HepG2 (cell line): Measurements from ENCODE around the gene OVOL3. TPM values are rescaled to one million over a fixed set of nuclear protein-coding genes. Genes with fewer than 3 reads are reported as not detected.

Experiments used
- ATF4 ChIP-seq, 2 experiments: fragments of 450-650 bp in 1 of 2; sonication (generic) in 1 of 2; formaldehyde crosslinking; IDR thresholded peaks; 2 replicates each; pipeline versions ENCODE4 v1.5.0 to v1.8.0; 2020 to 2022; ENCODE audit warnings: mild to moderate bottlenecking in 1 of 2, missing genetic modification reagents in 1 of 2
- ATF7 ChIP-seq, 2 experiments: fragments of 450-650 bp in 1 of 2; sonication (generic) in 1 of 2; formaldehyde crosslinking in 1 of 2; IDR thresholded peaks; 2 replicates each; pipeline versions ENCODE4 v1.4.0 to v1.6.1; 2016 to 2020; ENCODE audit warnings: antibody characterized with exemption in 1 of 2, mild to moderate bottlenecking in 1 of 2, missing genetic modification reagents in 1 of 2
- DBP ChIP-seq: sonication (generic); formaldehyde crosslinking; IDR thresholded peaks from 2 replicates; pipeline ENCODE4 v1.4.0; 2020; ENCODE audit warnings: missing genetic modification reagents; ENCODE audit errors: not compliant biosample characterization
- DPF2 ChIP-seq: sonication (generic); formaldehyde crosslinking; IDR thresholded peaks from 2 replicates; pipeline ENCODE4 v1.4.0; 2020; ENCODE audit warnings: mild to moderate bottlenecking, low read depth, missing genetic modification reagents, borderline replicate concordance
- FOXC1 ChIP-seq: sonication (generic); formaldehyde crosslinking; IDR thresholded peaks from 2 replicates; pipeline ENCODE4 v1.8.0; 2022; ENCODE audit warnings: mild to moderate bottlenecking, missing genetic modification reagents, borderline replicate concordance
- HDAC2 ChIP-seq: sonication (generic); formaldehyde crosslinking; IDR thresholded peaks from 2 replicates; pipeline ENCODE4 v1.4.0; 2020; ENCODE audit warnings: missing genetic modification reagents
- NCOA2 ChIP-seq: sonication (generic); formaldehyde crosslinking; IDR thresholded peaks from 2 replicates; pipeline ENCODE4 v1.8.0; 2022; ENCODE audit warnings: inconsistent platforms
- PAXIP1 ChIP-seq: sonication (generic); formaldehyde crosslinking; conservative IDR thresholded peaks from 2 replicates; pipeline ENCODE4 v1.4.0; 2020; ENCODE audit warnings: mild to moderate bottlenecking, missing genetic modification reagents, moderate library complexity
- PLSCR1 ChIP-seq: sonication (generic); formaldehyde crosslinking; IDR thresholded peaks from 2 replicates; pipeline ENCODE4 v1.5.0; 2020; ENCODE audit warnings: missing genetic modification reagents, mild to moderate bottlenecking, borderline replicate concordance
- RFX3 ChIP-seq: IDR thresholded peaks from 2 replicates; pipeline ENCODE4 v1.6.1; 2016; ENCODE audit warnings: missing biosample characterization, missing genetic modification reagents
- ZBED4 ChIP-seq: sonication (generic); formaldehyde crosslinking; IDR thresholded peaks from 2 replicates; pipeline ENCODE4 v1.4.0; 2020; ENCODE audit warnings: missing genetic modification reagents, borderline replicate concordance
- ZNF18 ChIP-seq: sonication (generic); formaldehyde crosslinking; IDR thresholded peaks from 2 replicates; pipeline ENCODE4 v1.8.0; 2022; ENCODE audit warnings: mild to moderate bottlenecking, missing genetic modification reagents; ENCODE audit not compliant: insufficient replicate concordance
- ZNF234 ChIP-seq: sonication (generic); formaldehyde crosslinking; conservative IDR thresholded peaks from 2 replicates; pipeline ENCODE4 v1.5.1; 2020; ENCODE audit warnings: mild to moderate bottlenecking, missing genetic modification reagents
- ZNF577 ChIP-seq: sonication (generic); formaldehyde crosslinking; IDR thresholded peaks from 2 replicates; pipeline ENCODE4 v1.4.0; 2020; ENCODE audit warnings: mild to moderate bottlenecking, low read depth, missing genetic modification reagents, borderline replicate concordance
- polyA plus RNA-seq, 8 experiments: library from polyadenylated mRNA; depleted of rRNA in 3 of 8; stranded (reverse) in 7 of 8; unstranded in 1 of 8; fragments of >200 nt; fragmentation: Illumina TruSeq in 4 of 8; extraction: Trizol in 4 of 8; gene quantifications; 2 replicates each; pipeline versions ENCODE4 v1.2.1 to v1.2.3, GENCODE V29; 2011 to 2016; ENCODE audit warnings: low read depth in 4 of 8, missing spikeins in 1 of 8, mixed read lengths in 1 of 8; ENCODE audit not compliant: insufficient read depth in 1 of 8
- total RNA-seq, 5 experiments: library from RNA; depleted of rRNA; stranded (reverse); fragments of >200 nt; fragmentation: Illumina TruSeq; extraction: Trizol; gene quantifications; 2 replicates each; pipeline ENCODE4 v1.2.3, GENCODE V29; 2016; ENCODE audit warnings: low read depth in 1 of 5

OVOL3 gene
- total and polyA plus RNA-seq, 2 of the 13 experiments (the other 11 are each of a cell fraction or from before 2014, with no cell fraction given): not detected

- peak; percentile 64 for TF ChIP-seq DBP
- peak; percentile 72; the same call in 1 of the 2 replicates for TF ChIP-seq FOXC1 (CRISPR knock-in tag)
- TF ChIP-seq ZNF18 (CRISPR knock-in tag): peak; percentile 22
- TF ChIP-seq PLSCR1 (CRISPR knock-in tag): no peak
- no peak for TF ChIP-seq RFX3
- TF ChIP-seq ATF7 (IDR thresholded peaks at IDR 0.05): no peak
- no peak for TF ChIP-seq ATF7 (CRISPR knock-in tag; IDR thresholded peaks at IDR 0.05)
- TF ChIP-seq ATF4 (CRISPR knock-in tag; IDR thresholded peaks at IDR 0.05): peak in 1 of 2 experiments; percentile 23; a peak in 1 of 4 replicates
- TF ChIP-seq NCOA2 (CRISPR knock-in tag): peak; percentile 37; the same call in 1 of the 2 replicates
- 0 out of 2 replicates have a peak, but pooled peaks have one; percentile 26 for TF ChIP-seq PAXIP1 (CRISPR knock-in tag)
- TF ChIP-seq ZBED4 (CRISPR knock-in tag): peak; percentile 89
- no peak for TF ChIP-seq DPF2 (CRISPR knock-in tag)
- no peak for TF ChIP-seq ZNF234 (CRISPR knock-in tag)
- no peak for TF ChIP-seq ZNF577 (CRISPR knock-in tag)
- peak; percentile 33; the same call in 1 of the 2 replicates for TF ChIP-seq HDAC2 (CRISPR knock-in tag)
Measured at GRCh38 chr19:36139473-36140303, 28.7 kb downstream of the OVOL3 start, which contains the start of gene CAPNS1 (continued).
